Neuron (in vitro differentiated cells): Measurements from ENCODE around the gene ABCA10.
"Not testable (repeated sequence)": the region's sequence is repeated elsewhere in the genome, so short reads cannot be mapped to it uniquely, and the experiment has no call there.

Source experiments
- H2AFZ ChIP-seq: one replicate; pipeline ENCODE4 v1.6.1; 2013; ENCODE audit warnings: low read depth, mild to moderate bottlenecking, inconsistent platforms, low read length, moderate library complexity
- H3K27me3 ChIP-seq: one replicate; pipeline ENCODE4 v1.6.1; 2013; ENCODE audit warnings: low read length; ENCODE audit not compliant: insufficient read depth
- H3K36me3 ChIP-seq: one replicate; pipeline ENCODE4 v1.6.1; 2013; ENCODE audit warnings: low read length; ENCODE audit not compliant: insufficient read depth
- H3K4me1 ChIP-seq: one replicate; pipeline ENCODE4 v1.6.1; 2013; ENCODE audit warnings: low read length; ENCODE audit not compliant: insufficient read depth
- H3K4me3 ChIP-seq: 2 replicates; pipeline ENCODE4 v1.5.1; 2013; ENCODE audit warnings: mild to moderate bottlenecking, low read length, moderate library complexity
- H3K9me3 ChIP-seq: one replicate; pipeline ENCODE4 v1.6.1; 2013; ENCODE audit warnings: low read length

ABCA10 gene

GRCh38 chr17:69175262-69175624 is 53.4 kb downstream of the ABCA10 start:
- Histone ChIP-seq H3K27me3 (no peaks in the 10 kb centered on the region), H3K36me3 (no peaks in the 10 kb centered on the region), H3K4me1 (no peaks in the 10 kb centered on the region), H3K4me3 (no peak overlapping the region), H2AFZ (no peak overlapping the region), H3K9me3 (no peaks in the 10 kb centered on the region)

- no peaks in the 10 kb centered on the region for H3K9me3 ChIP-seq
- H3K4me3 ChIP-seq: no peak overlapping the region
- peak overlapping the region; percentile 26 for H2AFZ ChIP-seq
- no peaks in the 10 kb centered on the region for H3K27me3 ChIP-seq
- no peaks in the 10 kb centered on the region for H3K36me3 ChIP-seq
- H3K4me1 ChIP-seq: no peaks in the 10 kb centered on the region
Measured at GRCh38 chr17:69173118-69173517, 55.5 kb downstream of the ABCA10 start.

- Histone ChIP-seq H3K36me3 (no peaks in the 10 kb centered on the region), H3K4me3 (no peak overlapping the region), H3K4me1 (no peaks in the 10 kb centered on the region), H3K27me3 (no peaks in the 10 kb centered on the region), H3K9me3 (no peaks in the 10 kb centered on the region), H2AFZ (no peak overlapping the region)
Measured at GRCh38 chr17:69170377-69170776, 58.2 kb downstream of the ABCA10 start.

GRCh38 chr17:69168642-69169041 is 60.0 kb downstream of the ABCA10 start:
- not testable (repeated sequence) for H3K4me1 ChIP-seq, H3K27me3 ChIP-seq, H2AFZ ChIP-seq, H3K36me3 ChIP-seq, H3K4me3 ChIP-seq, H3K9me3 ChIP-seq

GRCh38 chr17:69166957-69167356 is 61.7 kb downstream of the ABCA10 start:
- Histone ChIP-seq H2AFZ (no peak overlapping the region), H3K4me1 (no peaks in the 10 kb centered on the region), H3K27me3 (no peaks in the 10 kb centered on the region), H3K9me3 (no peaks in the 10 kb centered on the region), H3K4me3 (no peak overlapping the region), H3K36me3 (no peaks in the 10 kb centered on the region)

- H3K9me3 ChIP-seq: no peaks in the 10 kb centered on the region
- no peak overlapping the region for H2AFZ ChIP-seq
- H3K4me1 ChIP-seq: no peaks in the 10 kb centered on the region
Measured at GRCh38 chr17:69164206-69164605, 64.4 kb downstream of the ABCA10 start.

GRCh38 chr17:69159418-69159817 is 69.2 kb downstream of the ABCA10 start:
- H2AFZ ChIP-seq: no peak overlapping the region
- H3K36me3 ChIP-seq: no peaks in the 10 kb centered on the region
- no peaks in the 10 kb centered on the region for H3K4me1 ChIP-seq
- no peaks in the 10 kb centered on the region for H3K9me3 ChIP-seq
- no peaks in the 10 kb centered on the region for H3K27me3 ChIP-seq
- no peak overlapping the region for H3K4me3 ChIP-seq

More at GRCh38 chr17:69164206-69164605, 64.4 kb downstream of the ABCA10 start:
- no peak overlapping the region for H3K4me3 ChIP-seq
- H3K36me3 ChIP-seq: no peaks in the 10 kb centered on the region
- no peaks in the 10 kb centered on the region for H3K27me3 ChIP-seq

- Histone ChIP-seq H3K27me3 (no peaks in the 10 kb centered on the region), H3K9me3 (no peaks in the 10 kb centered on the region), H2AFZ (no peak overlapping the region)
Measured at GRCh38 chr17:69154267-69154666, 74.4 kb downstream of the ABCA10 start.

GRCh38 chr17:69150333-69150732 is 78.3 kb downstream of the ABCA10 start:
- no peak overlapping the region for H3K4me3 ChIP-seq
- no peak overlapping the region for H2AFZ ChIP-seq
- H3K9me3 ChIP-seq: no peaks in the 10 kb centered on the region
- H3K4me1 ChIP-seq: no peaks in the 10 kb centered on the region
- no peaks in the 10 kb centered on the region for H3K36me3 ChIP-seq
- no peaks in the 10 kb centered on the region for H3K27me3 ChIP-seq

More at GRCh38 chr17:69154267-69154666, 74.4 kb downstream of the ABCA10 start:
- no peaks in the 10 kb centered on the region for H3K4me1 ChIP-seq
- H3K36me3 ChIP-seq: no peaks in the 10 kb centered on the region
- no peak overlapping the region for H3K4me3 ChIP-seq

- H3K4me3 ChIP-seq: no peak overlapping the region
Measured at GRCh38 chr17:69147460-69147859, 81.2 kb downstream of the ABCA10 start.

GRCh38 chr17:69144331-69145255 is 84.0 kb downstream of the ABCA10 start:
- H3K36me3 ChIP-seq: no peaks in the 10 kb centered on the region
- H3K9me3 ChIP-seq: no peaks in the 10 kb centered on the region
- H3K27me3 ChIP-seq: no peaks in the 10 kb centered on the region
- H2AFZ ChIP-seq: no peak overlapping the region
- H3K4me3 ChIP-seq: no peak overlapping the region
- no peaks in the 10 kb centered on the region for H3K4me1 ChIP-seq

More at GRCh38 chr17:69147460-69147859, 81.2 kb downstream of the ABCA10 start:
- H3K9me3 ChIP-seq: no peaks in the 10 kb centered on the region
- no peaks in the 10 kb centered on the region for H3K36me3 ChIP-seq
- no peaks in the 10 kb centered on the region for H3K27me3 ChIP-seq
- H2AFZ ChIP-seq: no peak overlapping the region
- H3K4me1 ChIP-seq: no peaks in the 10 kb centered on the region

- no peak overlapping the region for H2AFZ ChIP-seq
- H3K27me3 ChIP-seq: no peaks in the 10 kb centered on the region
- no peaks in the 10 kb centered on the region for H3K4me1 ChIP-seq
- no peak overlapping the region for H3K4me3 ChIP-seq
- H3K36me3 ChIP-seq: no peaks in the 10 kb centered on the region
- no peaks in the 10 kb centered on the region for H3K9me3 ChIP-seq
Measured at GRCh38 chr17:69143683-69144231, 84.9 kb downstream of the ABCA10 start.

GRCh38 chr17:69143151-69143550 is 85.5 kb downstream of the ABCA10 start:
- Histone ChIP-seq H3K4me1 (no peaks in the 10 kb centered on the region), H3K4me3 (no peak overlapping the region), H3K27me3 (no peaks in the 10 kb centered on the region), H2AFZ (no peak overlapping the region), H3K36me3 (no peaks in the 10 kb centered on the region), H3K9me3 (no peaks in the 10 kb centered on the region)
